ENCODE measurements around the gene MBNL3.
"Not testable (repeated sequence)": the region's sequence is repeated elsewhere in the genome, so short reads cannot be mapped to it uniquely, and the experiment has no call there.

MBNL3 gene

DNA sequence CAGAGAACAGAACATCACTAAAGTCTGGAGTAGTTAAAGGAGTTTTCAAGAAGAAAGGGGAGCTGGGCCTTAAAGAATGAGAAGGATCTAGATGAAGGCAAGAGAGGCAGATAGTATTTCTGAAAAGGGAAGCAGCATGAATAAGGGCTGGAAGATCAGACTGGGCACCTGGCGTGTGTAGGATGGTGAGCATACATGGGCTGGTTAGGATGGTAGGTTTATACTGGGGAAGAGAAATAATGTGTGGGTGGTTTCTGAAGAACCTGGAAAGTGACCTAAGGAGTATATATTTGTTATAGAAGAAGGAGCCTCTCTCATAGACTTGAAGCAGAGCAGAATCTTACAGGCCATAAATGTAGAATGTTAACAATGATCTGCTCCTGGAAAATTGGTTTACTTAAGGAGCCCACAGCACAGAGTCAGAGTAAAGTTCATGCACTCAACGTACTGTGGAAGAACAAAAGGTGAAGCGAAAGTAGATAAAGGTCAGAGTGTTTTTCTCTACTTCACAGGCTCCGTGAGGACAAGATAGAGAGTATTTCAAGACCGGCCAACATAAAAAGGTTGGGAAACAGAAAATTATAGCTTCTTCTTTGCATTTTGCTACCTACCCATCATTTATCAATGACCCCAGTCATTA lies 35.8 kb downstream of the MBNL3 start:
- in situ Hi-C loops (cut with HindIII; ENCODE audit: low sequenced_read_pairs) = no loop called here
- H3K4me3 ChIP-seq (ENCODE audit: low read depth, low read length) = no peak overlapping the region
- no peak for DNase-seq (ENCODE audit: low read depth)
- TF ChIP-seq, protein P1, sequence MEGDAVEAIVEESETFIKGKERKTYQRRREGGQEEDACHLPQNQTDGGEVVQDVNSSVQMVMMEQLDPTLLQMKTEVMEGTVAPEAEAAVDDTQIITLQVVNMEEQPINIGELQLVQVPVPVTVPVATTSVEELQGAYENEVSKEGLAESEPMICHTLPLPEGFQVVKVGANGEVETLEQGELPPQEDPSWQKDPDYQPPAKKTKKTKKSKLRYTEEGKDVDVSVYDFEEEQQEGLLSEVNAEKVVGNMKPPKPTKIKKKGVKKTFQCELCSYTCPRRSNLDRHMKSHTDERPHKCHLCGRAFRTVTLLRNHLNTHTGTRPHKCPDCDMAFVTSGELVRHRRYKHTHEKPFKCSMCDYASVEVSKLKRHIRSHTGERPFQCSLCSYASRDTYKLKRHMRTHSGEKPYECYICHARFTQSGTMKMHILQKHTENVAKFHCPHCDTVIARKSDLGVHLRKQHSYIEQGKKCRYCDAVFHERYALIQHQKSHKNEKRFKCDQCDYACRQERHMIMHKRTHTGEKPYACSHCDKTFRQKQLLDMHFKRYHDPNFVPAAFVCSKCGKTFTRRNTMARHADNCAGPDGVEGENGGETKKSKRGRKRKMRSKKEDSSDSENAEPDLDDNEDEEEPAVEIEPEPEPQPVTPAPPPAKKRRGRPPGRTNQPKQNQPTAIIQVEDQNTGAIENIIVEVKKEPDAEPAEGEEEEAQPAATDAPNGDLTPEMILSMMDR (IDR thresholded peaks at IDR 0.05; ENCODE audit: low read depth, low read length, missing control alignments) = no peak

GRCh38 chrX:132445909-132446308 lies 42.9 kb downstream of the MBNL3 start:
- H3K4me3 ChIP-seq (ENCODE audit: low read depth, low read length); DNase-seq (ENCODE audit: low read depth); in situ Hi-C loops (cut with HindIII; ENCODE audit: low sequenced_read_pairs): not testable (repeated sequence)

DNA sequence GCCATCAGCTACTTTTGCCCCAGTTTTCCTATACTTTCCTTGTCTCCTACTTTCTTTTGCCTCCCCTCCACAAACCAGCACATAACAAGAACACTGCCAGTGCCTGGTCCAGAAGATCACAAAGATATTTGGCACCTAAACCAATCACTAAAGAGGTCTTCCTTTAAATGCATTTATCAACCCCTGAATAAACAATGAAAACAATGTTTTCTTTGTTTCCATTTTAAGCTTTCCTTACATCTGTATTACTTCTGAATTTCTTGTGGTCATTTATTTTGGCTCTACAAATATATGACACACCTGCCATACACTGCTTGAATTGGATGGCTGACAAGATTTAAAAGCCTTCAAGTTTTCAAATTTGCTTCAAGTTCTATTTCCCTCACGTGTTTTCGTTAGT lies 43.9 kb downstream of the MBNL3 start:
- TF ChIP-seq, protein P1 (IDR thresholded peaks at IDR 0.05; ENCODE audit: low read depth, low read length, missing control alignments) = no peak
- no peak for DNase-seq (ENCODE audit: low read depth)
- H3K4me3 ChIP-seq (ENCODE audit: low read depth, low read length) = no peak overlapping the region
- in situ Hi-C loops (cut with HindIII; ENCODE audit: low sequenced_read_pairs) = no loop called here

GRCh38 chrX:132443196-132444135 lies 45.4 kb downstream of the MBNL3 start:
- TF ChIP-seq, protein P1 (IDR thresholded peaks at IDR 0.05; ENCODE audit: low read depth, low read length, missing control alignments) = no peak
- in situ Hi-C loops (cut with HindIII; ENCODE audit: low sequenced_read_pairs) = no loop called here
- no peak for DNase-seq (ENCODE audit: low read depth)
- H3K4me3 ChIP-seq (ENCODE audit: low read depth, low read length) = no peak overlapping the region

DNA sequence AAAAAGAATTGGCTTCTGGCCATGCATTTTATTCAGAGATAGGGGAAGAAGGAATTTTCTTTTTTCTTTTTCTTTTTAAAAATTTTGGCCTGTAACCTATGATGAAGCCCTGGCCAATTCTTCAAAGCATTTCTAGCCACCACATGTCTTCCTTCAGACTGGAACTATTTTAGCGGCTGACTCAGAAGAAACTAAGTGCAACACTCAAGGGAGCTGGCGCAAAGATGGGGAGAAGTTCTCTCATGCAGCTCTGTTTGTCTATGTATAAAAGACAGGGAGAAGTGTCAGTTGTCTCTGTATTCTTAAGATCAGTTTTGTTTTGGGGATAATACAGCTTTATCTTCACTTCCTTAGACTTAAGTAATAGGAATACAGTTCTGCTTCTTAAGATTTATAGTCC lies 46.1 kb downstream of the MBNL3 start:
- in situ Hi-C loops (cut with HindIII; ENCODE audit: low sequenced_read_pairs) = no loop called here
- no peak overlapping the region for H3K4me3 ChIP-seq (ENCODE audit: low read depth, low read length)
- TF ChIP-seq, protein P1 (IDR thresholded peaks at IDR 0.05; ENCODE audit: low read depth, low read length, missing control alignments) = no peak
- DNase-seq (ENCODE audit: low read depth) = no peak

DNA sequence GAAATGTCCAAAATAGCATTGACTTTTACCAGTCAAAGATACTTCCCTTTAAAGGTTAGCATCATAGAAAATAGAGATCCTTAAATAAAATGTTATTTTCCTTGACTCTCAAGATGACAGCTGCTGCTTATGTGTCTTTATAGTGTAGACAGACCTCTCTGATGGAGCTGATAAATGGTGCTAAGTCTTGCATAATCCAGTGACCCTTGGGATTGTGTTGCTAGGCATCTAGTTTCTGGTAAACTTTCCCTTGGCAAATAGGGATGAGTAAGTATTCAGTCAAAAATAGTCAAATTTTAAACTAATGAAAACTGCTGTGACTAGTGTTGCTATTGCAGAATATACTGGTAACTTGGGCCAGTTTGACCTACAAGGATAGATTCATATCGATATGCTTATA lies 53.6 kb downstream of the MBNL3 start:
- TF ChIP-seq, protein P1 (IDR thresholded peaks at IDR 0.05; ENCODE audit: low read depth, low read length, missing control alignments) = no peak
- no peak for DNase-seq (ENCODE audit: low read depth)
- no peak overlapping the region for H3K4me3 ChIP-seq (ENCODE audit: low read depth, low read length)
- in situ Hi-C loops (cut with HindIII; ENCODE audit: low sequenced_read_pairs) = no loop called here

- TF ChIP-seq, protein P1 (IDR thresholded peaks at IDR 0.05; ENCODE audit: low read depth, low read length, missing control alignments) = no peak
- no peak for DNase-seq (ENCODE audit: low read depth)
- in situ Hi-C loops (cut with HindIII; ENCODE audit: low sequenced_read_pairs) = no loop called here
- H3K4me3 ChIP-seq (ENCODE audit: low read depth, low read length) = no peak overlapping the region
These were observed 55.3 kb downstream of the MBNL3 start for GRCh38 chrX:132433551-132433950.

All from astrocyte of the cerebellum (primary cell).